ENCODE data around the gene DNAAF2. TPM values are rescaled to one million over a fixed set of nuclear protein-coding genes. Genes with fewer than 3 reads are reported as not detected.
A peak's percentile ranks its signal among the peaks of the same experiment; 100 is the strongest.
"Not testable (repeated sequence)": the region's sequence is repeated elsewhere in the genome, so short reads cannot be mapped to it uniquely, and the experiment has no call there.

DNAAF2 gene, protein sequence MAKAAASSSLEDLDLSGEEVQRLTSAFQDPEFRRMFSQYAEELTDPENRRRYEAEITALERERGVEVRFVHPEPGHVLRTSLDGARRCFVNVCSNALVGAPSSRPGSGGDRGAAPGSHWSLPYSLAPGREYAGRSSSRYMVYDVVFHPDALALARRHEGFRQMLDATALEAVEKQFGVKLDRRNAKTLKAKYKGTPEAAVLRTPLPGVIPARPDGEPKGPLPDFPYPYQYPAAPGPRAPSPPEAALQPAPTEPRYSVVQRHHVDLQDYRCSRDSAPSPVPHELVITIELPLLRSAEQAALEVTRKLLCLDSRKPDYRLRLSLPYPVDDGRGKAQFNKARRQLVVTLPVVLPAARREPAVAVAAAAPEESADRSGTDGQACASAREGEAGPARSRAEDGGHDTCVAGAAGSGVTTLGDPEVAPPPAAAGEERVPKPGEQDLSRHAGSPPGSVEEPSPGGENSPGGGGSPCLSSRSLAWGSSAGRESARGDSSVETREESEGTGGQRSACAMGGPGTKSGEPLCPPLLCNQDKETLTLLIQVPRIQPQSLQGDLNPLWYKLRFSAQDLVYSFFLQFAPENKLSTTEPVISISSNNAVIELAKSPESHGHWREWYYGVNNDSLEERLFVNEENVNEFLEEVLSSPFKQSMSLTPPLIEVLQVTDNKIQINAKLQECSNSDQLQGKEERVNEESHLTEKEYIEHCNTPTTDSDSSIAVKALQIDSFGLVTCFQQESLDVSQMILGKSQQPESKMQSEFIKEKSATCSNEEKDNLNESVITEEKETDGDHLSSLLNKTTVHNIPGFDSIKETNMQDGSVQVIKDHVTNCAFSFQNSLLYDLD
- 1 to 10 TPM; 2.3 to 5.2 TPM for polyA plus RNA-seq

DNA sequence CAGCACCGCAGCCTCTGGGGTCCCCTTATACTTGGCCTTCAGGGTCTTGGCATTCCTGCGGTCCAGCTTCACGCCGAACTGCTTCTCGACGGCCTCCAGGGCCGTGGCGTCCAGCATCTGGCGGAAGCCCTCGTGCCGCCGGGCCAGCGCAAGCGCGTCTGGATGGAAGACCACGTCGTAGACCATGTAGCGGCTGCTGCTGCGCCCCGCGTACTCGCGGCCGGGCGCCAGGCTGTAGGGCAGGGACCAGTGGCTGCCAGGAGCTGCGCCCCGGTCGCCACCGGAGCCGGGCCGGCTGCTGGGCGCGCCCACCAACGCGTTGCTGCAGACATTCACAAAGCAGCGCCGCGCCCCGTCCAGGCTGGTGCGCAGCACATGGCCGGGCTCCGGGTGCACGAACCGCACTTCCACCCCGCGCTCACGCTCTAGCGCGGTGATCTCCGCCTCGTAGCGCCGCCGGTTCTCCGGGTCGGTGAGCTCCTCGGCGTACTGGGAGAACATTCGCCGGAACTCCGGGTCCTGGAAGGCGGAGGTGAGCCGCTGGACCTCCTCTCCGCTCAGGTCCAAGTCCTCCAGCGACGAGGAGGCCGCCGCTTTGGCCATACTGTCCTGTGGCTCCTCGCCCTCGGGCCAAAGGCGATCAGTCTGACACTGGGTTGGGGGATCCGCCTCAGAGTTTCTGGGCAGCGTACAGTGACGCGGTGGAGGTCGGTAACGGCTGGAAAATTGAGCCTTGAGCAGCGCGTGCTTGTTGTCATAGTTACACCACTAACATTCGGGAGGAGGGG, at the start of gene DNAAF2:
DNAAF2 (minus strand) TSS at position 698 of the 788 bp plus-strand sequence; CDS start at position 603, 95 bp downstream.
- WGBS, 2 donors: 0% methylated on average over 73 to 80 of the region's 80 CpGs
- no peaks in the 10 kb centered on the region for H3K4me1 ChIP-seq (ENCODE audit: control insufficient read depth in 2 of 2, insufficient read depth in 2 of 2, low read length in 1 of 2)
- H3K27me3 ChIP-seq (ENCODE audit: control insufficient read depth in 1 of 2, insufficient read depth in 2 of 2, low read length in 2 of 2): no peaks in the 10 kb centered on the region
- no peaks in the 10 kb centered on the region for H3K9me3 ChIP-seq (ENCODE audit: control insufficient read depth in 2 of 2, insufficient read depth in 1 of 2, low read depth in 1 of 2, low read length in 1 of 2)
- peak within 1 kb of the TSS; percentile 75 to 81 for H3K4me3 ChIP-seq (ENCODE audit: low read depth in 1 of 2, low read length in 2 of 2)
- peak within 1 kb of the TSS; percentile 97 to 98 for H3K27ac ChIP-seq (ENCODE audit: low read depth in 2 of 2, low read length in 1 of 2)
- H3K36me3 ChIP-seq (ENCODE audit: control insufficient read depth in 2 of 2, insufficient read depth in 2 of 2, low read length in 1 of 2): no peaks in the 10 kb centered on the region

- 34 to 53% methylated on average over 2 of the region's 2 CpGs for WGBS, 2 donors
- Histone ChIP-seq H3K27ac (ENCODE audit: low read depth in 2 of 2, low read length in 1 of 2) (peak overlapping the region in 1 of 2 donors; percentile 49), H3K9me3 (ENCODE audit: control insufficient read depth in 2 of 2, insufficient read depth in 1 of 2, low read depth in 1 of 2, low read length in 1 of 2) (no peaks in the 10 kb centered on the region), H3K27me3 (ENCODE audit: control insufficient read depth in 1 of 2, insufficient read depth in 2 of 2, low read length in 2 of 2) (no peaks in the 10 kb centered on the region), H3K4me3 (ENCODE audit: low read depth in 1 of 2, low read length in 2 of 2) (no peak overlapping the region), H3K36me3 (ENCODE audit: control insufficient read depth in 2 of 2, insufficient read depth in 2 of 2, low read length in 1 of 2) (peaks cover 0 to 2% of the 10 kb centered on the region in 2 donors), H3K4me1 (ENCODE audit: control insufficient read depth in 2 of 2, insufficient read depth in 2 of 2, low read length in 1 of 2) (peaks cover 0 to 12% of the 10 kb centered on the region in 2 donors)
These were observed 44.2 kb upstream of the DNAAF2 start for GRCh38 chr14:49679271-49679670.

- peaks cover 0 to 2% of the 10 kb centered on the region in 2 donors for H3K36me3 ChIP-seq (ENCODE audit: control insufficient read depth in 2 of 2, insufficient read depth in 2 of 2, low read length in 1 of 2)
- H3K4me1 ChIP-seq (ENCODE audit: control insufficient read depth in 2 of 2, insufficient read depth in 2 of 2, low read length in 1 of 2): peaks cover 0 to 12% of the 10 kb centered on the region in 2 donors
- WGBS, 2 donors: 98 to 99% methylated on average over 4 of the region's 4 CpGs
- H3K4me3 ChIP-seq (ENCODE audit: low read depth in 1 of 2, low read length in 2 of 2): no peak overlapping the region
- no peak overlapping the region for H3K27ac ChIP-seq (ENCODE audit: low read depth in 2 of 2, low read length in 1 of 2)
- no peaks in the 10 kb centered on the region for H3K9me3 ChIP-seq (ENCODE audit: control insufficient read depth in 2 of 2, insufficient read depth in 1 of 2, low read depth in 1 of 2, low read length in 1 of 2)
- H3K27me3 ChIP-seq (ENCODE audit: control insufficient read depth in 1 of 2, insufficient read depth in 2 of 2, low read length in 2 of 2): no peaks in the 10 kb centered on the region
These were observed 42.6 kb upstream of the DNAAF2 start for GRCh38 chr14:49677643-49678042.

- Histone ChIP-seq H3K36me3 (ENCODE audit: control insufficient read depth in 2 of 2, insufficient read depth in 2 of 2, low read length in 1 of 2) (peaks cover 0 to 2% of the 10 kb centered on the region in 2 donors), H3K27ac (ENCODE audit: low read depth in 2 of 2, low read length in 1 of 2) (no peak overlapping the region), H3K4me3 (ENCODE audit: low read depth in 1 of 2, low read length in 2 of 2) (no peak overlapping the region), H3K27me3 (ENCODE audit: control insufficient read depth in 1 of 2, insufficient read depth in 2 of 2, low read length in 2 of 2) (no peaks in the 10 kb centered on the region), H3K9me3 (ENCODE audit: control insufficient read depth in 2 of 2, insufficient read depth in 1 of 2, low read depth in 1 of 2, low read length in 1 of 2) (no peaks in the 10 kb centered on the region), H3K4me1 (ENCODE audit: control insufficient read depth in 2 of 2, insufficient read depth in 2 of 2, low read length in 1 of 2) (peaks cover 0 to 12% of the 10 kb centered on the region in 2 donors)
- WGBS, 2 donors: 92 to 98% methylated on average over 2 of the region's 2 CpGs
These were observed 38.5 kb upstream of the DNAAF2 start for GRCh38 chr14:49673586-49673985.

GRCh38 chr14:49670475-49670874, 35.4 kb upstream of the DNAAF2 start:
- no peak overlapping the region for H3K27ac ChIP-seq (ENCODE audit: low read depth in 2 of 2, low read length in 1 of 2)
- no peaks in the 10 kb centered on the region for H3K4me1 ChIP-seq (ENCODE audit: control insufficient read depth in 2 of 2, insufficient read depth in 2 of 2, low read length in 1 of 2)

DNA sequence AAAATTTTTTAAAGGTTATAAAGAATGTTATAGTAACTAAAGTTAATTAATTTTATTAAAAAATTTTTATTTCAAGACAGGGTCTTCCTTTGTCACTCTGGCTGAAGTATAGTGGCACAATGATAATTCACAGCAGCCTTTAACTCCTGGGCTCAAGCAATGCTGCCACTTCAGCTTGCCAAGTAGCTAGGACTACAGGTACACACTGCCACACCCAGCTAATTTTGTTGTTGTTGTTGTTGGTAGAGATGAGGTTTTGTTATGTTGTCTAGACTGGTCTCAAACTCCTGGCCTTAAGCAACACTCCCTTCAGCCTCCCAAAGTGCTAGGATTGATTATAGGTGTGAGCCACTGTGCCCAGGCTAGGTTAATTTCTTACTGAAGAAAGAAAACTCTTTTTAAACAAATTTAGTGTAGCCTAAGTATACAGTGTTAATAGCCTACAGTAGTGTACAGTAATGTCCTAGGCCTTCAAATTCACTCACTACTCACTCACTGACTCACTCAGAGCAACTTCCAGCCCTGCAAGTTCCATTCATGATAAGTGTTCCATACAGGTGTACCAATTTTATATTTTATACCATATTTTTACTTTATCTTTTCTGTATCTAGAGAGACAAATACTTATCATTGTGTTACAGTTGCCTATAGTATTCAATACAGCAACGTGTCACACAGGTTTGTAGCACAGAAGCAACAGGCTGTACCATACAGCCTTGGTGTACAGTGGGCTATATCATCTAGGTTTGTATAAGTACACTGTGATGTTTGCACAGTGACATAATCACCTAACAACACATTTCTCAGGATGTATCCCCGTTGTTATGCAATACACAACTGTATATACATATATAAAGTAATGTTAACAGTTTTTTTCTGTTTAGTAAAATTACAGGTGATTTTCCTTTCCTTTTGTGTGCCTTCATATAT, 24.7 kb upstream of the DNAAF2 start:
- H3K27ac ChIP-seq (ENCODE audit: low read depth in 2 of 2, low read length in 1 of 2): peak overlapping the region; percentile 60 to 72
- H3K4me3 ChIP-seq (ENCODE audit: low read depth in 1 of 2, low read length in 2 of 2): no peak overlapping the region
- WGBS, 2 donors: 68 to 73% methylated on average over 2 of the region's 2 CpGs
- no peaks in the 10 kb centered on the region for H3K27me3 ChIP-seq (ENCODE audit: control insufficient read depth in 1 of 2, insufficient read depth in 2 of 2, low read length in 2 of 2)
- H3K36me3 ChIP-seq (ENCODE audit: control insufficient read depth in 2 of 2, insufficient read depth in 2 of 2, low read length in 1 of 2): peaks cover 0 to 2% of the 10 kb centered on the region in 2 donors
- no peaks in the 10 kb centered on the region for H3K9me3 ChIP-seq (ENCODE audit: control insufficient read depth in 2 of 2, insufficient read depth in 1 of 2, low read depth in 1 of 2, low read length in 1 of 2)
- H3K4me1 ChIP-seq (ENCODE audit: control insufficient read depth in 2 of 2, insufficient read depth in 2 of 2, low read length in 1 of 2): no peaks in the 10 kb centered on the region

More at GRCh38 chr14:49670475-49670874, 35.4 kb upstream of the DNAAF2 start:
- no peak overlapping the region for H3K4me3 ChIP-seq (ENCODE audit: low read depth in 1 of 2, low read length in 2 of 2)
- H3K9me3 ChIP-seq (ENCODE audit: control insufficient read depth in 2 of 2, insufficient read depth in 1 of 2, low read depth in 1 of 2, low read length in 1 of 2): no peaks in the 10 kb centered on the region
- no peaks in the 10 kb centered on the region for H3K36me3 ChIP-seq (ENCODE audit: control insufficient read depth in 2 of 2, insufficient read depth in 2 of 2, low read length in 1 of 2)
- H3K27me3 ChIP-seq (ENCODE audit: control insufficient read depth in 1 of 2, insufficient read depth in 2 of 2, low read length in 2 of 2): no peaks in the 10 kb centered on the region

GRCh38 chr14:49657500-49657899, 22.5 kb upstream of the DNAAF2 start:
- not testable (repeated sequence) for H3K4me3 ChIP-seq (ENCODE audit: low read depth in 1 of 2, low read length in 2 of 2); H3K9me3 ChIP-seq (ENCODE audit: control insufficient read depth in 2 of 2, insufficient read depth in 1 of 2, low read depth in 1 of 2, low read length in 1 of 2); H3K27ac ChIP-seq (ENCODE audit: low read depth in 2 of 2, low read length in 1 of 2); H3K27me3 ChIP-seq (ENCODE audit: control insufficient read depth in 1 of 2, insufficient read depth in 2 of 2, low read length in 2 of 2); H3K36me3 ChIP-seq (ENCODE audit: control insufficient read depth in 2 of 2, insufficient read depth in 2 of 2, low read length in 1 of 2); H3K4me1 ChIP-seq (ENCODE audit: control insufficient read depth in 2 of 2, insufficient read depth in 2 of 2, low read length in 1 of 2)
- 68 to 72% methylated on average over 6 of the region's 6 CpGs for WGBS, 2 donors

- peaks cover 0 to 2% of the 10 kb centered on the region in 2 donors for H3K36me3 ChIP-seq (ENCODE audit: control insufficient read depth in 2 of 2, insufficient read depth in 2 of 2, low read length in 1 of 2)
- no peak overlapping the region for H3K27ac ChIP-seq (ENCODE audit: low read depth in 2 of 2, low read length in 1 of 2)
- H3K27me3 ChIP-seq (ENCODE audit: control insufficient read depth in 1 of 2, insufficient read depth in 2 of 2, low read length in 2 of 2): no peaks in the 10 kb centered on the region
- no peak overlapping the region for H3K4me3 ChIP-seq (ENCODE audit: low read depth in 1 of 2, low read length in 2 of 2)
- H3K9me3 ChIP-seq (ENCODE audit: control insufficient read depth in 2 of 2, insufficient read depth in 1 of 2, low read depth in 1 of 2, low read length in 1 of 2): no peaks in the 10 kb centered on the region
- WGBS, 2 donors: 93 to 97% methylated on average over 3 of the region's 3 CpGs
- H3K4me1 ChIP-seq (ENCODE audit: control insufficient read depth in 2 of 2, insufficient read depth in 2 of 2, low read length in 1 of 2): no peaks in the 10 kb centered on the region
These were observed 19.5 kb upstream of the DNAAF2 start for GRCh38 chr14:49654511-49654910.

All from esophagus (tissue), 2 donors.